Activated T-helper 1 cell treated with Interleukin-2 at 50 U/mL for 16 hours (primary cell): ENCODE results near the gene BDKRB1.

Experiments used
- DNase-seq: peaks from one replicate; pipeline ENCODE4 v3.0.0-alpha.2; 2020; ENCODE audit warnings: low read depth

The BDKRB1 gene

DNA sequence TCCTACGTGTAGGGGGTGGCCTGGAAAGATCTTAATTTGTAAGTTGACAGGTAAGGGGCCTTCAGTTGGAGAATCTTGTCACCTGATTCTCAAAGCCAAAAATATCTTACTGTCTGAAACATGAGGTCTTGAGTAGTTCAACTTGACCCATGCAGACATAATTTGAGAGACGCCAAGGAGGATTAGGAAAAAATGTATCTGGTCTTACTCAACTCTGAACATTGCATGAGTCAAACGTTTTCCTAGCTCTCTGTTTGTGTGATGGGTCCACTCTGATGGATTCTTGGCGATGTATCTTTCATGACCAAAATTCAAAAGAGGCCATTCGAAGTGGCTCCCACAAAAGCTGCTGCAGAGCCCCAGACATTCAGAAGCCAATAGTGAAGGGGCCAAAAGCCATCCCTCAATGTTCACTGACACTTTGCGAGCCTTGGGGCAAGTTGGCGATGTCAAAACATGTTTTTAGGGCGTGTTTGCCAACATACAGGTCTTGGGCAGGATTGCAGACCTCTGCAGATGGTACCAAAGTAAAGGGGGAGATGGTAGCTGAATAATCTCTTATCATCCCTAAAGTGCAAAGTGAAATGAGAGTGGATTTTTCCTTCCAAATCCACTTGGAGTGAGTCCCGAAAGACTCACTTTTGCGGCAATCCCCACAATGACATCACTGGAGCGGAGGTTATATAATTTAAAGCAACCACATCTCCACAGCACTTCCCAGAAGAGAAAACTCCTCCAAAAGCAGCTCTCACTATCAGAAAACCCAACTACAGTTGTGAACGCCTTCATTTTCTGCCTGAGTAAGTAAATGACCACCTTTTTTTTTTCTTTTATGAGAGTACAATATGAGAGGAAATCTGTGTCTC is at the start of gene BDKRB1:
TSS of gene BDKRB1 (plus strand) at position 710 of the 866 bp plus-strand sequence. CDS start 7,473 bp downstream, outside the sequence.
- no peak for DNase-seq

DNA sequence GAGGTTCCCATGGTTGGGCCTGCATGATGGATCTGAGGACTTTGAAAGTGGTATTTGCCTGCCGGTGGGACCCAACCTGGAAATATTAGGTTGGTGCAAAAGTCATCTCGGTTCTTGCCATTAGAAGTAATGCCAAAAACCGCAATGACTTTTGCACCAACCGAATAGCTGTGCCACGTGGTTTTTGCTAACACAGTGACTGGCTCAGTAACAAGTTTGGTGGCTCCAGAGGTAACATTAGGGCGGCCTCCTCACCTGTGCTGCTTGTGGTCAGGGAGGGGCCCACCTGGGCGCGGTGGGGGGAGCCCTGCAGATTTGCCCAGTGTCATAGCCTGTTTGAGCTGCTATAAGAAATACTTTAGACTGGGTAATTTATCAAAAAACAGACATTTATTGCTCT is 49.5 kb upstream of the BDKRB1 start:
- no peak for DNase-seq

DNA sequence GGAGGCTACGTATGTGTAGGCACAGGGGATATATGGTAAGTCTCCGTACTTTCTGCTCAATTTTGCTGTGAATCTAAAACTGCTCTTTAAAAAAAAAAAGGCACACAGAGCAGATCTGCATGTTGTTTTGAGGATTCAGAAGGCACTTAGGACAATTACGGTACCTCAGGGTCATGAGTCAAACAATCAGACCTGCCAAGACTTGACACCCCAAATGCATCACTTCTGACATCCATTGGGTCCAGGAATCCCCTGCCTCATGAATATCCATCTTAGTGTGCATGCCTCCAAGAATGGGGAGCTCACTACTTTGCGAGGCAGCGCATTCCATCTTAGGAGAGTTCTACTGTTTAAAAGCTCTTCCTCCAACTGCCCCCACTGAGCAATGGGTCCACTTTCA is 48.3 kb upstream of the BDKRB1 start:
- DNase-seq: no peak

DNA sequence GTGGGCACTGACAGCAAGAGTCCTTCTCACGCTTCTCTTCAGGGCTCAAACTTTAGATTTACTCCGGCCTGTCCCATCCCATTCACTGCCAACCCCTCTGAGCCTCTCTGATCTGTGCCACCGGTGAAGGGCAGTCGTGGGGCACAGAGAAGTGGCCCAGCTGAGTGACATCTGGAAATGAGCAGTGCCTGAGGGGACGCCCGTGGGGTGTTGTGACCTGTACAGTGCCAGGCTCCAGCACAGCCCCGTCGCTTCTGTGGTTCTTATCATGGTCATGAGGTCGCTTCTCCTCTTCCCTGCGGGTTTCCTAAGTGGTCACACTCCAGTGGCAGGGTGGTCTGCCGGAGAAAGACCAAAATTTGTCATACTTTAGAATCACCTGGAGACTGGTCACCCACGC is 47.3 kb upstream of the BDKRB1 start:
- DNase-seq: no peak

DNA sequence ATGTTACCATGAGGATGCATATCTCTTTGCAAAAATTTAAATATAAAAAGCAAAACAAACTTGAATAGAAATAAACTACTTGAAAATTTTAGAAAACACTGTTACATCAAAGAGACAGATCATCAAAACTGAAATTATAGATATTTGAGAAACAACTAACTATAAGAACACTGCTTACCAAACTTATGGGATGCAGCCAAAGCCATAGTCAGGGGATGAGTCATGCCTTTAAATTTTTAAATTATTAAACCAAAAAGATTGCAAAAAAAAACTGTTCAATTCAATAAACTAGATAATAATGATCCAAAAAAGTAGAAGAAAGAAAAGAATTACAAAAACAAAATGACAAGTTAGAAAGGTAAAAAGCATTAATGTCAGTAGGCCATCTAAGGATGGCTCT is 43.9 kb upstream of the BDKRB1 start:
- DNase-seq: no peak

DNA sequence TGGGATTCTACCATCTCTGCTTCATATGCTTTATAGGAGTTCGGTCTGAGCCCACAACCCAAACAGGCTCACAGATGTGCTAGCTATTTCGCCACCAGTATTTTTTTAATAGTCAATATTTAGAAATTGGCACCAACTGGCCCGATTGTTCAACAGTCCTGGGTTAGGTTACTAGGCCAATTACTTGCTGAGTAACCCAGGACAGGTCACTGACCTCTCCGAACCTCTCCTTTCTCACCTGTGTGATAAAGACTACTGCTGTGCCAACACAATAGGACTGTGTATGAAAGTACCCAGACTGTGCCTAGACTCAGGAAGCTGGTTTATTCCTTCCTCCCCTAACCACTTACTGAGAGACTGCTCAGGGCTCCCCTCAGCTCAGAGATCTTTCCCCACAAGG is 43.1 kb upstream of the BDKRB1 start:
- no peak for DNase-seq

DNA sequence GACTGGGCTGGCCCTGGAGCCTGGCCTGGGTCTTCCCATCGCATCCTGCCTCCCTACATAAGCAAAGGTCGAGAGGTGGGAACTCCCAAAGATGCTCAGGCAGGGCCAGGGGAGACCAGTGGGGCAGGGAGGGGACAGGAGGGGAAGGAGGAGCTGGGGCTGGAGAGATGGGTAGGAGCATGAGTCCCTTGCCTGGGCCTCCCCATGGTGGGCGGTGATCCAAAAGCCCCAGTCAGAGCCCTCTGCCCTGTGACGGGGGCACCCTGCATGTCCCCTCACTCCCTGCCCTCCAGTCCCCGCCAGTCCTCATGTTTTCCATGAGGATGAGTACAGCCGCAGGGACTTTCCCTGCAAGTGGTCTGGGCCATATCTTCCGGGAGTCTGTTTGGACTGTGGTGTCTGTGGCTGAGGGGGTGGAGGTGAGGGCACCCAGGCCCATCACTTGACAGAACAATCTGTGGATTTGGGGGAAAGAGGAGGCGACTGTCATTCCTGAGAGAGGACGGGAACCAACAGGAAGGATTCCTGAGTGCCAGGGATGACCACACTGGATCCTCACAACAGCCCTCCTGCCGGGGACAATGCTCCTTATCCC is 42.0 kb upstream of the BDKRB1 start:
- DNase-seq: no peak

DNA sequence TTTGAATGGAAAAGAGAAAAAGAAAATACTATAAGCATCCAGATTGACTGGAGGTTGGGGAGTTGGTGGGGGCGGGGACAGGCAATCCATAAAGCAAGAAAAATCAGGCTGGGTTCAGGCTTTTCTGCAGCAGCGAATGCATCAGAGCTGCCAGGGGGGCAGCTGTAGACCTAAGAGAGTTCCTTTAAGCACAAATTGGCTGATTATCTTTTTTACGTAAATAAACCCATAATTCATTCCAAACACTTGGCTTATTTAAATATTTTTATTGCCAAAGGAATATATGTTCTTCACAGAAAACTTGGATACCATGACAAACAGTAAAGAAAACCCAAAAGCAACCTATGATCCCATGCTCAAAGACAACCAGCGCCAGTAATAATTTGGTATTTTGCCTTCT is 41.2 kb upstream of the BDKRB1 start:
- no peak for DNase-seq

DNA sequence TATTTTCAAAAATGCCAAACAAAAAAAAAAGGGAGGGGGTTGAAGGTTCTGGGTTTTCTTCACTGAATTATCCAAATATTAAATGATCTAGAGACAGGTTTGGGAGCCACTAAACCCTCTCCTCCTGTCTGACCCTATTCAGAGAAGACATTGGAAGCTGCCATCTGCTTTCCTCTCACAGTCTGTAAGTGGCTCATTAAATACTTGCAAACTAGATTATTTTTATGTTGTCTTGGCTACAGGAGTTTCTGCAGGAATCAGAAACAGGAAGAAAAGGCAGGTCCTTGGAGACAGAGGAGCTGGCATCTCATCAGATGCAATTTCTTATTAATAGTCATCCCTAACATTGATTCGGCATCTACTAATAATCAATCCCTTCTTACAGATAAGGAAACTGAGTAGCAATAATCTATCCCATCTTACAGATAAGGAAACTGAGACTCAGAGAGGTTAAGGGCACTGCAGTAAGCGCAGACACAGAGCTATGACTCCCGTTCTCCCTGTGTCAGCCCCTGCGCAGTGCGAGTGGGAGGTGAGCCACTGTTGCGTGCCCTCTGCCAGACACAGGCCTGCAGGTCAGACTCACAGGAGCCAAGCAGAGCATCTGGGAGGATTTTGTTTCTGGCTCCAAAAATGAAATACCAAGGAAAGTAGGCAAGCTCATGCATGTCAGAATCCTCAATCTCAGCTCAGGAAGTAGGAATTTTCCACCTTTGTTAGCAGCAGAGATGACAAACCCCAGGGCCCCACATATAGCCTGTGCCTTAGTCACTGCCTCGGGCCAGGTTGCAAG is 40.4 kb upstream of the BDKRB1 start:
- DNase-seq: no peak

DNA sequence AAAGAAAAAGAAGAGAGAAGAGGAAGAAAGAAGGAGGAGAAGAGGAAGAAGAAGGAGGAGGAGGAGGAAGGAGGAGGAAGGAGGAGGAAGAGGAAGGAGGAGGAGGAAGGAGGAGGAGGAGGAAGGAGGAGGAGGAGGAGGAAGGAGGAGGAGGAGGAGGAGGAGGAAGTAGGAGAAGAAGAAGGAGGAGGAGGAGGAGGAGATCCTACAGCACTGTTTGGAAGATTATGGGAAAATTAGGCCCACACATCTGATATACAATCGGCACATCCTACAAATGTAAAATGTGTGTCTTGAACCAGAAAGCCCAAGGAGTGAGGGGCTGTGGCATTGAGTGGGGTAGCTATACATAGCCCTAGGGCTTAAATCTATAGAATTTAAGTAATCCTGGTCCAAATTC is 39.4 kb upstream of the BDKRB1 start:
- DNase-seq: no peak

DNA sequence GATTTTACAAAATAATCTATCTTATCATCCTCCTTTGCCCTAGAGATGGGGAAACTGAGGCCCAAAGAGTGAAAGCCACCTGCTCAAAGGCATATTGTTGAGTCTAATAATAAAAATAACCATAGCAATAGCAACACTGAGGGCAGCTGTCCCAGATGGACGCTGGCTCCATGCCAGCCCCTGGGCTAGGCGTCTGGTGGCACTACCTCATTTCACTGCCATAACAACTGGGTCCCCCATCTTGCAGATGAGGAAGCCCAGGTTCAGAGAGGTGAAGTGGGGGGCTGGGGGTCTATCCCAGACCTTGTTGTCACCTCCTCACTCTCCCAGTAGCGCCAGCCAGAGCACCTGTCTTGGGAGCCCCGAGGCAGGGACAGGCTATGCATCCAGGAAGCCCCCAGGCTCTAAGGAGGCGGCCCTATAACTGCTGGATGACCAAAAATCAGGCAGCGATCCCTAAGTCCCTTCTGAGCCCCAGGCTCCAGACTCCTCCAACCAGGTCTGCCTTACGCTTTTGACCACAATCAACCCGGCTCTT is 38.6 kb upstream of the BDKRB1 start:
- DNase-seq: no peak

DNA sequence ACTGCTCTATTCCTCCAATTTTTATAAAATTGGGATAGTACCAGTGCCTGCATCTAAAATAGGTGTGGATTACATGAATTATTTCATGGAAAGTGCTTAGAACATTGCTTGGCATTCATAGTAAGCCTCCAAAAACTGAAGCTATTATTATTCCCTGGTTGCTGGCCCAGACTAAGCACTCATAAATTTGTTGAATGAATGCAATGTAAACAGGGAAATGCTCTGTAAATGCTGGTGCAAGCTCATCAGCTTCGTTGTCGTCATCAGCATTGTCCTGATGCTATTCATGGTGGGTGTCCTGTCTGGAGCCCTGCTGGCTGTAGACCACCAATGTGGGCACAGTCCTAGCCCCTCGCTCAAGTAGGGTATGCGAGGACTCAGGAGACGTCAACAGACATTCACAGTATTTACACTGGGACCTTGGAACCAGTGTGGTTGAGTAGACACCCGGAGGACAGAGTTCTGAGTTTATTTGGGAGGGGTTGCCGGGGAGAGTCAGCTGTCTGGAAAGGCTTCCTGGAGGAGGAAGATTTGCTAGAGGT is 34.8 kb upstream of the BDKRB1 start:
- no peak for DNase-seq

DNA sequence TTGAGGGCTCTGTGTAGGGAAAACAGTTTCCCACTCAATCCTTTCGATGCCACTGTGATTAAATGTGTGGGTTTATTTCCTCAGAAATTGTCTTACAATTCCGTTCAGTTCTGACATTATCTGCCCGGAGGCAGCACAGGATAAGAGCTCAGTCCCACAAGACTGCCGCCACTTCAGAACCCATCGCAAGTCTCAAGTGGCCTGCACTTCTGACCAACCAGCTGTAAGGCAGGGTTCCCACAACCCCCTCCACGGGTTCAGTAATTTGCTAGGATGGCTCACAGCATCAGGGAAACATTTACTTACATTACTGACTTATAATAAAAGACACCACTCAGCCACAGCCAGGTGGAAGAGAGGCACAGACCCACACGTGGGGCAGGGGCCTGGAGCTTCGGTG is 34.2 kb upstream of the BDKRB1 start:
- no peak for DNase-seq

DNA sequence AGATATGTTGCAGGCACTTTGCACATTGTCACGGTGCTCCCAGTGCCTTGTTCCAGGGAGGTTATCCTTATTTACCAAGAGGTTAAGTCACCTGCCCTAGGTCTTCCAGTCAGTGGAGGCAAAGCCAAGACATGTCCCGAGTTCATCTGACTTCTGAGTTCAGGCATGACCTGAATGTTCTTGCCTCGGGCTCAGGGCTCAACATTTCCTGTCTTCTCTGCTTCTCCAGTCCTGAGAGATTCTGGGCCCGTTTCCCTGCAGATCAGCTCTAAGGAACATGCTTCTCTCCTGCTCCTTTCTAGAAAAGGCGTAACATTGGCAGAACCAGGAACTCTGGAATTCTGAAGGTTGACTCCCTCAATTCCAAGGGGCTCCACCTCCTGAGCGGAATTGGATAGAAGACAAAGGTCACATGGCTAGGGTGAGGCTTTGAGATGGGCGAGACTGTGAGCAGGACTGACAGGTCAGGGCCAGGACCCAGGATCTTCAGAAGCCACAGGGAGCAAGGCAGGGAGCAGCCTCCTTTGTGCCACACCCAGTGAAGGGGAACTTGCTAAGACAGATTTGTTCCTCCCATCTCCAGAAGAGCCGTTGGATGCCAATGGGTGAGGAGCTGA is 31.4 kb upstream of the BDKRB1 start:
- no peak for DNase-seq

DNA sequence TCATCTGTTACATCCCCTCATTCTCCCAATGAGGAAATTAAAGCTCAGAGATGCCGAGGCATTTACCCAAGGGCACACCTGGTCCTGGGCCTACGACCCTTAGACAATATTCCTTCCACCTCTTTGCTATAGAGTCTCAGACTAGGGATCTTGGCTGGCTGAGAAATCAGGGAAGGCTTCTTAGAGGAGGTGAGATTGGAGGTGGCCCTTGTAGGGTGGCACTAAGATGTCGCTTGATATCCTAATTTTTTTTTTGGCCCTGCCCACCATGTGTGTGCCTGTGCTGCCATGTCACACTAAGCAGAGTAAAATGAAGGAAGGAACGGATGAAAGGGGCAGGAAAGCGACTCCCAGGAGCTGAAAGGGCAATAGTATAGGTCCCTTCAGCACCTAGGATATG is 30.8 kb upstream of the BDKRB1 start:
- DNase-seq: no peak

DNA sequence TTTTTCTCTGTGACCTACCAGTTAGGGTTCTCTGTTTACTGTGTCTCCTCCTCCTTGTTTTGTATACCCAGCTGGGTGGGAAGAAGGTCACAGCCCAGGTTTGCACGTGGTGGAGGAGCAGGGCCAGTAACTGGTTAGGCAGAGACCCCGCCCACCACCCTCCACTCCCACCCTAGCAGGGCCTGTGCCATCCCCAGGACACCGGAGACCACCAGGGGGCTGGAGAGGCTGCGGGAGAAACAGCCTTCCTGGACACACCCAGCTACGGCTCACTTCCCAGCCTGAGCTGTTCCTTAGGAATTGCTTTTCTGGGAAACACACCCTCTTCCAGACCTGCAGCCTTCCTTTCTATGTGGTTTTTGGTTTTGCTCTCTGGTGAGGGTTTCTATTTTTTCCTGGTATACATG is 30.3 kb upstream of the BDKRB1 start:
- no peak for DNase-seq

DNA sequence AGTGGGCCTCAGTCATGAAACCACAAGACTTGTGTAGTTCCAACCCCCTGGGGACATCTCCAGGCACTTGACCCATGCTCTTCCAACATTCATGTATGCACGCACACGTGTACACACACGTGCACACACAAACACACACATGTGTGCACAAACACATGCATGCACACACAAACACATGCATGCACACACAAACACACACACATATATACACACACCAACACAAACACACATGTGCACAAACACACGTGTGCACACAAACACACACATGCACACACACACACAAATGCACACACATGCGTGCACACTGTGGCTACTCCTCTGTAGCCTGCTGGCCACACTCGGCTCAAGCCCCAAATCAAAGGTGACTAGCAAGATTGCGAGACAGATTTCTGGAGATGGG is 28.6 kb upstream of the BDKRB1 start:
- no peak for DNase-seq

DNA sequence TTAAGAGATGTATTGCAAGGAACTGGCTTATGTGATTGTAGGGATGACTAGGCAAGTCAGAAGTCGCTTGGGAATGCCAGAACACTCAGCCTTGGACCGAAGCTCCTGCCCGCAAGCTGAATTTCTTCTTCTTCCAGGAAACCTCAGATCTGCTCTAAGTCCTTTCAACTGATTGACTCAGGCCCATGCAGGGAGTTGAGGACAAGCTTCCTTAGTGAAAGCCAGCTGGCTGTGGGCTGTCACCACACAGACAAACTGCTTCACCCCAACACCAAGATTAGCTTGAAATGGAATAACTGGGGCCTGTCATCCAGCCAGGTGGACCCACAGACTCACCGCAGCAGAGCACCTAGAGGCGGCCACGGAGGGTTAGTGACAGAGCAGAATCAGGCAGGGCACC is 26.7 kb upstream of the BDKRB1 start:
- no peak for DNase-seq

DNA sequence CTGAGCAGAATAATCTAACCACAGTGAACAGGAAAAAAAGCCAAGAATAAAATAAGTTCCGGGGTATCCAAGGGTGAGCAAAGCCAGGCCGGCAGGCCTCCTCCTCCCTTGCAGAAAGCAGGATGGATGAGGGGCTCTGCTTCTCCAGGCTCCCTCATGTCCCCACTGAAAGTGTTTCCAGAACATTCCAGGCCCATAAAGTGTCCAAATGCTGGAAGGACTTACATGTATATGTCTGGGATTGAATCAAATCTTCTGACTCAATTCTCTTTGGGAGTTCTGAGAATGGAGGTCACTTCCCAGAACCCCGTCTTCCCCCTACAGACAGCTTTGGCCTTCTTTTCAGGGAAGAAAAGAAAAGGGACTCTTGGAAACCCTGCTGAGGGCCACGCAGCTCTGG is 25.0 kb upstream of the BDKRB1 start:
- DNase-seq: no peak

DNA sequence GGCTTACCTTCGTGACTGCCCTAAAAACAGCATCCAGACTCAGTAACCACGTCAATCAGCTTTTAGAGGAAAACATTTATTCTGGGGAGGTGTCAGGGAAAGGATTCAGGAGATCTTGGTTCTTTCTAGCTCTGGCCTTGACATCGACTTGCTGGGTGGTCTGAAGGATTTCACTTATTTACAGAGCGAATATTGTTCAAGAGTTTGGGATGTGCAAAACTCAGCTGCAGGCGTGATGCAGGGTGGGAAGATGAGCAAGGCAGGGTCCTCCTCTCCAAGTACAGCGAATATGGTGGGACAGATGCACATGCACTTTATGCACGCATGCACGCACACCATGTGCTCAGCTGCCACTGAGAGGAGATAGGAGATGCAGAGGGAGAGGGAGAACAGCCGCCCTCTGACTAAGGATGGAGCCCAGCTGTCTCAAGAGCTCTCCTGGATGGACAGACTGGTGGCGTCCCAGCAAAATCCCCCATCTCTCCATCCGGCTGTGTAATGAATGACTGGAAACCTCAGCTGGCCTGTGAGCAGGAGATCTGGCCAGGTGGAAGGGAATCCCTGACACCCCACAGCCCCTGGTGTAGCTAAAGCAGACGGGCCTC is 24.4 kb upstream of the BDKRB1 start:
- DNase-seq: no peak

DNA sequence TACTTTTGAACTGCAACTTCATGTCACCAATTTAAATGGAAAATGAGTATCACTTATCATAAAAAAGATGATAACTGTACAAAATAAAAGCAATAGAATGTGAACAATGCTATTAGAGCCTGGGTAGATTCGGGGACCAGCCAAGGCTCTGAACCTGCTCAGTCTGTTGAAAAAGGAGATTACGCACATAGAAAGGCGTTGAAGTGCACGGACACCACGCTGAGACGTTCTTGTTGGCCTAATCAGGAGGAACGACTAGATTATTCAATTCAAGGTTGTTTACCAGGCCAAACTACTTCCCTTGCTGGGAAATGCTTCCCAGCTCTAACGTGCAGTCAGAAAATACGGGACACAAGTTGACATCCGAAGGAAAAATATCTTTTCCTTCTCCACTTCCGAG is 23.5 kb upstream of the BDKRB1 start:
- DNase-seq: no peak

DNA sequence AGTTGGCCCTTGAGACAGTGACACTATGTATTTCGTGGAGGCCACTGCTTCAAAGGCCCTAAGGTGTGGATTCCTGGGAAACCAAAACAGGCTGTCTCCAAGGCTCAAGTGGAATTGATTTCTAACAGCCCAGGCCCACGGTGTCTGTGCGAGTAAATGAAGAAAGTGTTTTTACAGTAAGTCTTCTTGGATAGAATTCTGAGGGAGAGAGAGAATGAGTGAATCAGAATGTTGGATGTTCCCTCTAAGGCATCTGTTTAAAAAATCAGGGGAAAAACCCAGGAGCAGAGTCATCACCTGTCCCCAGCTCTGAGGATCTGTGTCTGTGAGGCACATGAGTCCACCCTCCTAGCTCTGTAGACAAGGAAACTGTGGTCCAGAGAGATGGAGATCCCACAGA is 22.3 kb upstream of the BDKRB1 start:
- no peak for DNase-seq
